ENCODE results near the gene TPRA1. TPM values are rescaled to one million over a fixed set of nuclear protein-coding genes. Genes with fewer than 3 reads are reported as not detected.

The TPRA1 gene
- total and polyA plus RNA-seq, 2 donors (not counting 1 experiment from before 2014, with no cell fraction given) = 17.5 to 47.4 TPM

GRCh38 chr3:127536830-127537812 lies 53.4 kb downstream of the TPRA1 start:
- no peak for DNase-seq (ENCODE audit: low read depth in 2 of 2)
- H3K9me3 ChIP-seq (ENCODE audit: control insufficient read depth, insufficient read depth, low read depth, low read length) = no peaks in the 10 kb centered on the region
- no peaks in the 10 kb centered on the region for H3K36me3 ChIP-seq (ENCODE audit: control insufficient read depth, insufficient read depth, low read length)
- no peak overlapping the region for H3K4me3 ChIP-seq (replicated peaks in 1 of 4; ENCODE audit: control extremely low read depth in 1 of 4, insufficient read depth in 1 of 4, low read depth in 3 of 4, low read length in 4 of 4)
- peaks cover 6% of the 10 kb centered on the region for H3K27me3 ChIP-seq (ENCODE audit: control insufficient read depth, insufficient read depth, low read length)
- no peak overlapping the region for H2AFZ ChIP-seq (ENCODE audit: low read length)
- H3K4me2 ChIP-seq (ENCODE audit: extremely low read depth, insufficient read depth, low read length) = no peak overlapping the region
- H3K27ac ChIP-seq (ENCODE audit: insufficient read depth, low read length) = no peak overlapping the region
- H3K9ac ChIP-seq (ENCODE audit: insufficient read depth, low read length) = no peak overlapping the region
- H3K4me1 ChIP-seq (ENCODE audit: control insufficient read depth, extremely low read depth, insufficient read depth, low read length) = no peaks in the 10 kb centered on the region
- H3K79me2 ChIP-seq (ENCODE audit: control insufficient read depth, insufficient read depth, low read length) = no peaks in the 10 kb centered on the region
- no peaks in the 10 kb centered on the region for H4K20me1 ChIP-seq (ENCODE audit: control insufficient read depth, extremely low read depth, insufficient read depth, low read length)
- TF ChIP-seq EZH2 (IDR thresholded peaks at IDR 0.05; ENCODE audit: low read length, missing control alignments) (no peak), CTCF (conservative IDR thresholded peaks at IDR 0.05 in 1 of 2, IDR thresholded peaks at IDR 0.05 in 1 of 2; ENCODE audit: low read depth in 1 of 2, low read length in 2 of 2) (no peak)

GRCh38 chr3:127535901-127536829 lies 54.4 kb downstream of the TPRA1 start:
- H3K4me3 ChIP-seq (replicated peaks in 1 of 4; ENCODE audit: control extremely low read depth in 1 of 4, insufficient read depth in 1 of 4, low read depth in 3 of 4, low read length in 4 of 4) = no peak overlapping the region
- peaks cover 6% of the 10 kb centered on the region for H3K27me3 ChIP-seq (ENCODE audit: control insufficient read depth, insufficient read depth, low read length)
- no peak overlapping the region for H2AFZ ChIP-seq (ENCODE audit: low read length)
- no peaks in the 10 kb centered on the region for H3K4me1 ChIP-seq (ENCODE audit: control insufficient read depth, extremely low read depth, insufficient read depth, low read length)
- no peak overlapping the region for H3K4me2 ChIP-seq (ENCODE audit: extremely low read depth, insufficient read depth, low read length)
- no peaks in the 10 kb centered on the region for H4K20me1 ChIP-seq (ENCODE audit: control insufficient read depth, extremely low read depth, insufficient read depth, low read length)
- H3K79me2 ChIP-seq (ENCODE audit: control insufficient read depth, insufficient read depth, low read length) = no peaks in the 10 kb centered on the region
- TF ChIP-seq CTCF (conservative IDR thresholded peaks at IDR 0.05 in 1 of 2, IDR thresholded peaks at IDR 0.05 in 1 of 2; ENCODE audit: low read depth in 1 of 2, low read length in 2 of 2) = no peak
- H3K9ac ChIP-seq (ENCODE audit: insufficient read depth, low read length) = no peak overlapping the region
- no peaks in the 10 kb centered on the region for H3K36me3 ChIP-seq (ENCODE audit: control insufficient read depth, insufficient read depth, low read length)
- H3K9me3 ChIP-seq (ENCODE audit: control insufficient read depth, insufficient read depth, low read depth, low read length) = no peaks in the 10 kb centered on the region
- no peak overlapping the region for H3K27ac ChIP-seq (ENCODE audit: insufficient read depth, low read length)
- DNase-seq (ENCODE audit: low read depth in 2 of 2) = no peak
